Sigmoid colon (tissue), 4 donors: Measurements from ENCODE around the gene CCDC92B.

ENCODE experiments used
- POLR2AphosphoS5 ChIP-seq, 4 donors: sonication (generic); formaldehyde crosslinking; IDR thresholded peaks; one replicate each; pipeline ENCODE4 v1.6.1; 2017; ENCODE audit warnings: antibody characterized with exemption in 4 of 4
- TF ChIP-seq, protein P1 (sequence below), 4 experiments: fragments of 450-650 bp in 3 of 4; fragments of 200-600 bp in 1 of 4; IDR thresholded peaks; one replicate each; pipeline ENCODE4 v1.5.1; 2016 to 2019; ENCODE audit warnings: antibody characterized with exemption in 4 of 4, mild to moderate bottlenecking in 3 of 4, moderate library complexity in 2 of 4

DNA sequence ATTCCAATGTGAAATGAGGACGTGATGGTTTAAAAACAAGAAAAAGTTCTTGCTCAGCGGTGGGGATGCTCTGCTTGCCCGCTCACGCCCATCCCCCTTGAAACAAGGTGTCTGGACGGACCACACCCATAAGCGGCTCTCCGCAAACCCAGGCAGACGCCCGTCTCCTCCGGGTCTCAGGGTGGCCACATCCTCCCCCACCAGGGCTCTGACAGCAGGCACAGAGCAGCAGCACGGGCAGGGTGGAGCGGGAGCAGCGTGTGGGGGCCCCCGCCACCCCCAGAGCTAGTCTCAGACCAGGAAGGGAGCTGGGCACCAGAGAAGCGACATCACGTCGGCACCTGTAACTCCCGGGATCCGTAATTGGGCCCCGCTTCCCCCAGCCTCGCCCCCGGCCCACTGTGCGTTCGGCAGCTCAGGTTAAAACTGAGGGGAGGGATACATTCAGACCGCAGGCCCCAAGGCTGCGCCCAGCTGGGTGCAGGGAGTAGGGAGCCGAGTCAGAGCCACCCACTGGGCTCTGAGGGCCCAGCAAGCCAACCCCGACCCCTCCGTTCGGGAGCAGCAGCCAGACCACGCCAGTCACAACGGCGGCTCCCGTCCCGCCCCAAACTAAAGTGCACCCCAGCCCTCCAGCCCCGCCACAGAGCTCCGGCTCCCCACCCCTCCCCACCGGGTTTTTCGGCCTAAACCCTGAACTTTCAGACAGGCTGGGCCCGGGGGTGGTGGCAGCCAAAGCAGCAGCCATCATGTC lies 59.9 kb downstream of the CCDC92B start:
- TF ChIP-seq, protein P1, sequence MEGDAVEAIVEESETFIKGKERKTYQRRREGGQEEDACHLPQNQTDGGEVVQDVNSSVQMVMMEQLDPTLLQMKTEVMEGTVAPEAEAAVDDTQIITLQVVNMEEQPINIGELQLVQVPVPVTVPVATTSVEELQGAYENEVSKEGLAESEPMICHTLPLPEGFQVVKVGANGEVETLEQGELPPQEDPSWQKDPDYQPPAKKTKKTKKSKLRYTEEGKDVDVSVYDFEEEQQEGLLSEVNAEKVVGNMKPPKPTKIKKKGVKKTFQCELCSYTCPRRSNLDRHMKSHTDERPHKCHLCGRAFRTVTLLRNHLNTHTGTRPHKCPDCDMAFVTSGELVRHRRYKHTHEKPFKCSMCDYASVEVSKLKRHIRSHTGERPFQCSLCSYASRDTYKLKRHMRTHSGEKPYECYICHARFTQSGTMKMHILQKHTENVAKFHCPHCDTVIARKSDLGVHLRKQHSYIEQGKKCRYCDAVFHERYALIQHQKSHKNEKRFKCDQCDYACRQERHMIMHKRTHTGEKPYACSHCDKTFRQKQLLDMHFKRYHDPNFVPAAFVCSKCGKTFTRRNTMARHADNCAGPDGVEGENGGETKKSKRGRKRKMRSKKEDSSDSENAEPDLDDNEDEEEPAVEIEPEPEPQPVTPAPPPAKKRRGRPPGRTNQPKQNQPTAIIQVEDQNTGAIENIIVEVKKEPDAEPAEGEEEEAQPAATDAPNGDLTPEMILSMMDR (IDR thresholded peaks at IDR 0.05): no peak
- TF ChIP-seq POLR2AphosphoS5 (IDR thresholded peaks at IDR 0.05): peak in 1 of 4 donors; percentile 7
